ENCODE results near the gene CREBBP.

- no peak for TF ChIP-seq CTCF (IDR thresholded peaks at IDR 0.05 in 8 of 11, conservative IDR thresholded peaks at IDR 0.05 in 3 of 11)
- TF ChIP-seq POLR2A (IDR thresholded peaks at IDR 0.05): no peak
These were observed 32.4 kb upstream of the CREBBP start for GRCh38 chr16:3912897-3913296.
